Upper lobe of left lung (tissue), 6 donors: ENCODE results near the gene MOV10L1. TPM values are rescaled to one million over a fixed set of nuclear protein-coding genes. Genes with fewer than 3 reads are reported as not detected.

ENCODE experiments used
- ATAC-seq, 2 donors: fragments of 200-7000 bp; cut with Tn5 transposase; one replicate each; pipeline ENCODE4 v1.9.1; 2022; ENCODE audit warnings: mild to moderate bottlenecking in 2 of 2, moderate library complexity in 2 of 2; ENCODE audit not compliant: low FRiP score in 2 of 2
- DNase-seq, 2 donors: peaks; one replicate each; pipeline ENCODE4 v3.0.0-alpha.2; 2019 to 2020
- H3K27ac ChIP-seq, 4 donors: fragments of 200-600 bp; sonication (generic); one replicate each; pipeline ENCODE4 v1.5.1; 2016 to 2019
- H3K27me3 ChIP-seq, 4 donors: fragments of 200-600 bp; sonication (generic); one replicate each; pipeline ENCODE4 v1.5.1; 2017 to 2019
- H3K36me3 ChIP-seq, 4 donors: fragments of 200-600 bp; sonication (generic); one replicate each; pipeline ENCODE4 v1.5.1; 2016 to 2019
- H3K4me1 ChIP-seq, 4 donors: fragments of 200-600 bp; sonication (generic); one replicate each; pipeline ENCODE4 v1.5.1; 2018 to 2019
- H3K4me3 ChIP-seq, 4 donors: fragments of 200-600 bp; sonication (generic); one replicate each; pipeline ENCODE4 v1.5.1; 2017 to 2019; ENCODE audit warnings: mild to moderate bottlenecking in 2 of 4, moderate library complexity in 1 of 4
- H3K9me3 ChIP-seq, 4 donors: fragments of 200-600 bp; sonication (generic); one replicate each; pipeline ENCODE4 v1.5.1; 2018 to 2019
- EP300 ChIP-seq, 4 donors: sonication (generic); formaldehyde crosslinking; IDR thresholded peaks; one replicate each; pipeline ENCODE4 v1.5.1; 2017; ENCODE audit warnings: antibody characterized with exemption in 4 of 4, control low read depth in 2 of 4
- POLR2A ChIP-seq, 4 donors: fragments of 450-650 bp; IDR thresholded peaks; one replicate each; pipeline ENCODE4 v1.5.1; 2016 to 2017; ENCODE audit warnings: antibody characterized with exemption in 4 of 4, mild to moderate bottlenecking in 2 of 4
- POLR2AphosphoS5 ChIP-seq, 2 donors: sonication (generic); formaldehyde crosslinking; IDR thresholded peaks; one replicate each; pipeline ENCODE4 v1.5.1; 2017; ENCODE audit warnings: antibody characterized with exemption in 2 of 2
- WGBS, 2 donors: methylation state at CpG; one replicate each; pipeline ENCODE4 v1.1.5; 2017 to 2018; 5-methylcytosine and 5-hydroxymethylcytosine counted together
- total RNA-seq, 6 donors: library from RNA; depleted of rRNA in 4 of 6; stranded (reverse); fragments of >200 nt in 4 of 6; gene quantifications; one replicate each; pipeline versions ENCODE4 v1.1.0 to v1.2.1, GENCODE V29; 2016 to 2021
- TF ChIP-seq, protein P1 (sequence below), 6 experiments: fragments of 450-650 bp in 4 of 6; fragments of 200-600 bp in 2 of 6; sonication (generic) in 2 of 6; IDR thresholded peaks; one replicate each; pipeline ENCODE4 v1.5.1; 2016 to 2019; ENCODE audit warnings: antibody characterized with exemption in 6 of 6
- donor health status: DM: no; HTN: no; CAD: no; lungs with moderate emphysema.
- donor health status: DM: no; HTN: yes; CAD: no; lungs with severe emphysema.

Gene MOV10L1
- total RNA-seq, 6 donors from 2014 or later, result 0.47 to 3.1 (median 1.8) TPM; not detected in 1

DNA sequence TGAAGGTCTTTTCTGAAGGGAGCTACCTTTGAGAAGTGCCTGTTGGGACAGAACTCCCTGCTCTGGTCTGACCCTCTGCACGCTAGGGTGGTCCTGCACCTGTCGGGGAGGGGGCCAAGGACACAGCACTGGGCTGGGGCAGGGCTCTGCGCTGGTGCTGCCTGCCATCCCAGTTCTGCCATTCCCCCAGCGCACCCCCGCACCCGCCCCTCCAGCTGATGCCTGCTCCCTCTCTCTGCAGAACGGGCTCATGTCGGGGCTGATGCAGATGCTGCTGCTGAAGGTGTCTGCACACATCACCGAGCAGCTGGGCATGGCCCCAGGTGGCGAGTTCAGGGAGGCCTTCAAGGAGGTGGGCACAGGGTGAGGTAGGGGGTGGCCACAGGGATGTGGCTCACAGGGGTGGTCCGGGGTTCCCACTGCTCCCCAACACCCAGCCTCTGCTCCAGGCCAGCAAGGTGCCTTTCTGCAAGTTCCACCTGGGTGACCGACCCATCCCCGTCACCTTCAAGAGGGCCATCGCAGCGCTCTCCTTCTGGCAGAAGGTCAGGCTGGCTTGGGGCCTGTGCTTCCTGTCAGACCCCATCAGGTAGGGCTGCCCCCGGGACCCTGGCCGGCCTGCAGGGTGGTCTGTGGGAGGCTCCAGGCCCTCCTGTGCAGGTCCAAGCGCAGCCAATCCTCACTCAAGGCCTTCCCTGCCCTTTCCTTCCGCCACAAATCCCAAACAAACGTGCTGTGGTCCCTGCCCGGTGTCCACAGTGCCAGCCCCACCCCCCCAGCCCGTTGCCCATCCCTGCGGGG is 107.4 kb downstream of the MOV10L1 start:
- DNase-seq (peak in 1 of 2 donors; percentile 77), ATAC-seq (no peak)
- H3K9me3 ChIP-seq, result no peaks in the 10 kb centered on the region
- peaks cover 8 to 57% (median 44%) of the 10 kb centered on the region in 4 donors for H3K36me3 ChIP-seq
- WGBS, 2 donors, result 93 to 100% methylated on average over 1 to 22 of the region's 23 CpGs
- TF ChIP-seq EP300 (IDR thresholded peaks at IDR 0.05) (no peak), POLR2AphosphoS5 (IDR thresholded peaks at IDR 0.05) (no peak), POLR2A (IDR thresholded peaks at IDR 0.05) (no peak)
- TF ChIP-seq, protein P1, sequence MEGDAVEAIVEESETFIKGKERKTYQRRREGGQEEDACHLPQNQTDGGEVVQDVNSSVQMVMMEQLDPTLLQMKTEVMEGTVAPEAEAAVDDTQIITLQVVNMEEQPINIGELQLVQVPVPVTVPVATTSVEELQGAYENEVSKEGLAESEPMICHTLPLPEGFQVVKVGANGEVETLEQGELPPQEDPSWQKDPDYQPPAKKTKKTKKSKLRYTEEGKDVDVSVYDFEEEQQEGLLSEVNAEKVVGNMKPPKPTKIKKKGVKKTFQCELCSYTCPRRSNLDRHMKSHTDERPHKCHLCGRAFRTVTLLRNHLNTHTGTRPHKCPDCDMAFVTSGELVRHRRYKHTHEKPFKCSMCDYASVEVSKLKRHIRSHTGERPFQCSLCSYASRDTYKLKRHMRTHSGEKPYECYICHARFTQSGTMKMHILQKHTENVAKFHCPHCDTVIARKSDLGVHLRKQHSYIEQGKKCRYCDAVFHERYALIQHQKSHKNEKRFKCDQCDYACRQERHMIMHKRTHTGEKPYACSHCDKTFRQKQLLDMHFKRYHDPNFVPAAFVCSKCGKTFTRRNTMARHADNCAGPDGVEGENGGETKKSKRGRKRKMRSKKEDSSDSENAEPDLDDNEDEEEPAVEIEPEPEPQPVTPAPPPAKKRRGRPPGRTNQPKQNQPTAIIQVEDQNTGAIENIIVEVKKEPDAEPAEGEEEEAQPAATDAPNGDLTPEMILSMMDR (IDR thresholded peaks at IDR 0.05), result no peak
- peaks cover 13 to 30% (median 23%) of the 10 kb centered on the region in 4 donors for H3K4me1 ChIP-seq
- no peaks in the 10 kb centered on the region for H3K27me3 ChIP-seq
- no peak overlapping the region for H3K27ac ChIP-seq
- H3K4me3 ChIP-seq, result no peak overlapping the region

DNA sequence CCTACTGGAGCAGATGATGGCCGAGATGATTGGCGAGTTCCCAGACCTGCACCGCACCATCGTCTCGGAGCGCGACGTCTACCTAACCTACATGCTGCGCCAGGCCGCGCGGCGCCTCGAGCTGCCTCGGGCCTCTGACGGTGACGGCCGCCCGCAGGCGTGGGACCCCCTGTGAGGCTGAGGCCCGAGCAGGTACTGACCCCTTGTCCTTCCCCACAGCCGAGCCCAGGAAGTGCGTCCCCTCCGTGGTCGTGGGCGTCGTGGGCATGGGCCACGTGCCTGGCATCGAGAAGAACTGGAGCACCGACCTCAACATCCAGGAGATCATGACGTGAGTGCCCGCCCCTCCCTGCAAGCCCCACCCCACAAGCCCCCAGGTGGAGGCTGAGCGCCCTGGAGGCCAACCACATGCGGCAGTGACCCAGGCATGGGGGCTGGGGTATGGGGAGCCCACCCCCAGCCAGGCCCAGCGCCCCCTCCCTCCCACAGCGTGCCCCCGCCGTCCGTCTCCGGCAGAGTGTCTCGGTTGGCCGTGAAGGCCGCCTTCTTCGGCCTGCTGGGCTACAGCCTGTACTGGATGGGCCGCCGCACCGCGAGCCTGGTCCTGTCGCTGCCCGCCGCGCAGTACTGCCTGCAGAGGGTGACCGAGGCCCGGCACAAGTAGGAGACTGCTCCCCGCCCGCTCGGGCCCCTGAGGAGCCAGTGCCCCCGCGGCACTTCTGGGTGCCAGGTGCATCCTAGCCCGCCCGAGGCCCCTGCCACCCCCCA is 108.2 kb downstream of the MOV10L1 start:
- ATAC-seq (no peak), DNase-seq (peak in 1 of 2 donors; percentile 87)
- 93 to 95% methylated on average over 30 to 53 of the region's 61 CpGs for WGBS, 2 donors

DNA sequence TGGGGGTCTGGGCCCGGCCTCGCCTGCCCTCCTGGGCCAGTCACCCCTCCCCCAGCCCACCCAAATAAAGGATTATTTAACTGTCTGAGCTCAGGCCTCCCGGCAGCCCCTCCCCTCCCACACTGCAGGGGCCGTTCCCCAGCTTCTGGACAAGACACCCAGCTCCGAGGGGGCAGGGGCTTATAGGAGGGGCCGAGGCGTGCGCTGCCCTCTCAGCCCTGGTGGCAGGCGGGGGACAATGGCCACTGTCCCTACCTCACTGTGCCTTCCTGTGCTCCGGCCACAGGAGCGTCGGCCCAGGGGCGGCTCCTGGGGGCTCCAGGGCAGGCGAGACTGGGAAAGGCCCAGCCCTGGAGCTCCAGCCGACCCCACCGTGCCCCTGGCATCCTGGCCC is 108.8 kb downstream of the MOV10L1 start:
- H3K36me3 ChIP-seq, result peaks cover 8 to 57% (median 39%) of the 10 kb centered on the region in 4 donors
- H3K27ac ChIP-seq, result no peak overlapping the region
- WGBS, 2 donors, result 90 to 93% methylated on average over 9 to 16 of the region's 16 CpGs

More for the DNA sequence above, 108.2 kb downstream of the MOV10L1 start:
- Histone ChIP-seq H3K27ac (no peak overlapping the region), H3K36me3 (peaks cover 8 to 57% (median 42%) of the 10 kb centered on the region in 4 donors), H3K4me1 (peaks cover 15 to 31% (median 23%) of the 10 kb centered on the region in 4 donors), H3K4me3 (no peak overlapping the region), H3K27me3 (no peaks in the 10 kb centered on the region), H3K9me3 (no peaks in the 10 kb centered on the region)
- TF ChIP-seq EP300 (IDR thresholded peaks at IDR 0.05), result no peak
- no peak for TF ChIP-seq POLR2A (IDR thresholded peaks at IDR 0.05)
- TF ChIP-seq, protein P1 (IDR thresholded peaks at IDR 0.05), result no peak
- no peak for TF ChIP-seq POLR2AphosphoS5 (IDR thresholded peaks at IDR 0.05)

DNA sequence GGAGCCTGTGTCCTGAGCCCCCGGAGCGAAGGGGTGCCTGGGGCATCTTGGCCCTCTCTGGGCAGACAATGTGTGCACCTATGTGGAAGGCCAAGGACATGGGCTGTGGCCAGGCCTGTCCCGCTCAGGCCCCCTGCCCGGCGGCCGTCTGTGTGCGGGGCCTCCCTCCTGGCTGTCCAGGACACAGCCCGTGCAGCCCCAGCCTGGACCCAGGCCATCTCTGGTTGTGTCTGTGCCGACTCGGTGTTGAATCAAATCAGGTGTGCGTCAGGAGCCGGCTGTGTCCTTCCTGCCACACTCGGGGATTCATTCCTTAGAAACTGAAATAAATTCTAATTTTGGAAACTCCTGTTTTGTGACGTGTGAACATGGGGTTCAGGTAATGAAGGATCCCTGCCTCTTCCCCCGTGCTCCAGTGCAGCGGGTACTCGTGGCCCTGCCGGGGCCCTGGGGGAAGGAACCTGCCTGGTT is 109.5 kb downstream of the MOV10L1 start:
- Histone ChIP-seq H3K36me3 (peaks cover 4 to 54% (median 32%) of the 10 kb centered on the region in 4 donors), H3K27me3 (no peaks in the 10 kb centered on the region), H3K4me1 (peaks cover 15 to 35% (median 23%) of the 10 kb centered on the region in 4 donors), H3K4me3 (peak overlapping the region in 1 of 4 donors; percentile 90), H3K9me3 (no peaks in the 10 kb centered on the region), H3K27ac (no peak overlapping the region)
- 86 to 87% methylated on average over 2 to 18 of the region's 18 CpGs for WGBS, 2 donors
- ATAC-seq (no peak), DNase-seq (peak in 1 of 2 donors; percentile 79)
- TF ChIP-seq, protein P1 (IDR thresholded peaks at IDR 0.05), result no peak
- no peak for TF ChIP-seq POLR2AphosphoS5 (IDR thresholded peaks at IDR 0.05)
- no peak for TF ChIP-seq EP300 (IDR thresholded peaks at IDR 0.05)
- no peak for TF ChIP-seq POLR2A (IDR thresholded peaks at IDR 0.05)

More for the DNA sequence above, 108.8 kb downstream of the MOV10L1 start:
- Histone ChIP-seq H3K27me3 (no peaks in the 10 kb centered on the region), H3K9me3 (no peaks in the 10 kb centered on the region), H3K4me1 (peaks cover 15 to 32% (median 23%) of the 10 kb centered on the region in 4 donors), H3K4me3 (no peak overlapping the region)
- DNase-seq, result peak in 1 of 2 donors; percentile 73
- no peak for ATAC-seq
- TF ChIP-seq POLR2AphosphoS5 (IDR thresholded peaks at IDR 0.05) (no peak), POLR2A (IDR thresholded peaks at IDR 0.05) (no peak), EP300 (IDR thresholded peaks at IDR 0.05) (no peak)
- TF ChIP-seq, protein P1 (IDR thresholded peaks at IDR 0.05), result no peak
